K562 (cell line): ENCODE measurements around the gene SLC29A3. TPM values are rescaled to one million over a fixed set of nuclear protein-coding genes. Genes with fewer than 3 reads are reported as not detected.

Source experiments
- ATAC-seq: fragments of 200-7000 bp; cut with Tn5 transposase; 3 replicates; pipeline ENCODE4 v1.9.1; 2020; ENCODE audit warnings: moderate library complexity
- BruUV-seq: library from RNA; stranded (reverse); fragments of 400-500 nt; replicated peaks from 2 replicates; lab custom pipeline; 2021; lab: Mats Ljungman, UMichigan
- CTCF ChIA-PET: fragments of 300-600 bp; formaldehyde crosslinking; extraction: SDS; loops from one replicate; lab custom pipeline; 2021; ENCODE audit warnings: low intra/inter-chr PET ratio; lab: Yijun Ruan, JAX
- POLR2A ChIA-PET: fragments of 300-600, 350-650 bp; sonication (Branson Sonifier 250); formaldehyde crosslinking; extraction: SDS; loops from one replicate; lab custom pipeline; 2021; ENCODE audit warnings: antibody characterized with exemption, inconsistent platforms; lab: Yijun Ruan, JAX
- DNase-seq, 4 experiments: peaks; one replicate each; pipeline versions ENCODE4 v3.0.0 to v3.0.0-alpha.2; 2011 to 2018; ENCODE audit warnings: low spot score in 3 of 4, mixed read lengths in 3 of 4; ENCODE audit errors: extremely low read depth in 1 of 4
- FAIRE-seq: peaks from 2 replicates; lab custom pipeline; 2011; peaks lifted over from hg19 to GRCh38; lab: Jason Lieb, UNC
- H2AFZ ChIP-seq: 2 replicates; pipeline ENCODE4 v1.6.0; 2011; ENCODE audit warnings: low read depth, low read length, control low read depth, inconsistent platforms
- H3K27ac ChIP-seq: fragments of 200-600 bp; 3 replicates; pipeline ENCODE4 v1.8.0; 2011; ENCODE audit warnings: low read depth, mild to moderate bottlenecking, control low read depth, inconsistent platforms, low read length, moderate library complexity, mixed read lengths; ENCODE audit errors: extremely low read depth
- H3K27me3 ChIP-seq, 2 experiments: fragments of 300-600 bp in 1 of 2; 2 replicates in 1 of 2; 3 replicates in 1 of 2; pipeline versions ENCODE4 v1.6.0 to v1.8.0; 2011; ENCODE audit warnings: inconsistent platforms in 2 of 2, low read length in 2 of 2, mild to moderate bottlenecking in 1 of 2, mixed read lengths in 1 of 2, moderate library complexity in 1 of 2; ENCODE audit not compliant: control insufficient read depth in 2 of 2, insufficient read depth in 2 of 2
- H3K36me3 ChIP-seq: fragments of 300-600 bp; 3 replicates; pipeline ENCODE4 v1.8.0; 2011; ENCODE audit warnings: mild to moderate bottlenecking, low read length, inconsistent platforms; ENCODE audit not compliant: control insufficient read depth, insufficient read depth
- H3K4me1 ChIP-seq, 2 experiments: fragments of 200-600 bp in 1 of 2; replicated peaks in 1 of 2; 2 replicates in 1 of 2; 3 replicates in 1 of 2; pipeline versions ENCODE4 v1.5.1 to v1.8.0; 2011; ENCODE audit warnings: inconsistent platforms in 2 of 2, low read length in 2 of 2, mild to moderate bottlenecking in 1 of 2, mixed read lengths in 1 of 2, moderate library complexity in 1 of 2; ENCODE audit not compliant: control insufficient read depth in 2 of 2, insufficient read depth in 2 of 2
- H3K4me2 ChIP-seq: 2 replicates; pipeline ENCODE4 v1.6.1; 2011; ENCODE audit warnings: low read length, control low read depth, inconsistent platforms, mixed read lengths; ENCODE audit not compliant: insufficient read depth
- H3K4me3 ChIP-seq: fragments of 200-600 bp; sonication (generic), shearing (Covaris generic); 2 replicates; pipeline ENCODE4 v1.5.1; 2016; ENCODE audit warnings: control low read depth, inconsistent platforms
- H3K79me2 ChIP-seq: fragments of 200-600 bp; 3 replicates; pipeline ENCODE4 v1.8.0; 2011; ENCODE audit warnings: low read length, inconsistent platforms; ENCODE audit not compliant: control insufficient read depth, insufficient read depth
- H3K9ac ChIP-seq, 2 experiments: 2 replicates each; pipeline versions ENCODE4 v1.6.0 to v1.6.1; 2011; ENCODE audit warnings: low read depth in 2 of 2, low read length in 2 of 2, control low read depth in 1 of 2, inconsistent platforms in 1 of 2, mild to moderate bottlenecking in 1 of 2, mixed read lengths in 1 of 2; ENCODE audit not compliant: insufficient read depth in 1 of 2
- H3K9me1 ChIP-seq: one replicate; pipeline ENCODE4 v1.6.0; 2011; ENCODE audit warnings: inconsistent platforms, mild to moderate bottlenecking, low read length, moderate library complexity; ENCODE audit not compliant: control insufficient read depth, insufficient read depth
- H3K9me3 ChIP-seq: replicated peaks from 2 replicates; pipeline ENCODE4 v1.5.1; 2011; ENCODE audit warnings: low read depth, low read length, inconsistent platforms; ENCODE audit not compliant: control insufficient read depth, insufficient read depth
- H4K20me1 ChIP-seq: replicated peaks from 2 replicates; pipeline ENCODE4 v1.6.1; 2011; ENCODE audit warnings: low read length, inconsistent platforms, mixed read lengths; ENCODE audit not compliant: control insufficient read depth, insufficient read depth
- BMI1 ChIP-seq: fragments of 150-350 bp; IDR thresholded peaks from 2 replicates; pipeline ENCODE4 v1.6.1; 2014; ENCODE audit warnings: low read length
- CHD1 ChIP-seq: fragments of 200-600 bp; sonication (generic); IDR thresholded peaks from one replicate; pipeline ENCODE4 v1.6.1; 2012; ENCODE audit warnings: mild to moderate bottlenecking, moderate library complexity, low read length, inconsistent platforms
- ETV1 ChIP-seq: fragments of 450-650 bp; conservative IDR thresholded peaks from 2 replicates; pipeline ENCODE4 v1.6.1; 2016; ENCODE audit warnings: missing genetic modification characterization, control low read depth, low read depth, missing compliant biosample characterization
- HMGN3 ChIP-seq: IDR thresholded peaks from 2 replicates; pipeline ENCODE4 v1.6.1; 2011; ENCODE audit warnings: borderline replicate concordance, low read depth, mild to moderate bottlenecking, mixed read lengths, low read length; ENCODE audit not compliant: insufficient read length; ENCODE audit errors: extremely low read depth
- HSF4 ChIP-seq: fragments of 250-450 bp; sonication (Bioruptor Pico); IDR thresholded peaks from 2 replicates; pipeline ENCODE4 v2.1.2; 2022; ENCODE audit warnings: mild to moderate bottlenecking, moderate library complexity, borderline replicate concordance
- PCBP2 ChIP-seq: fragments of 200-400 bp; formaldehyde crosslinking; IDR thresholded peaks from 2 replicates; pipeline ENCODE4 v1.6.1; 2018; ENCODE audit warnings: low read length, low read depth, mild to moderate bottlenecking, moderate library complexity; ENCODE audit not compliant: poor library complexity, severe bottlenecking
- PRPF4 ChIP-seq: fragments of 200-400 bp; formaldehyde crosslinking; IDR thresholded peaks from one replicate; pipeline ENCODE4 v1.6.1; 2017; ENCODE audit warnings: low read length, low read depth, mild to moderate bottlenecking; ENCODE audit not compliant: insufficient read depth, poor library complexity, severe bottlenecking
- SAP30 ChIP-seq: fragments of 200-600 bp; sonication (generic); IDR thresholded peaks from 2 replicates; pipeline ENCODE4 v1.6.1; 2012; ENCODE audit warnings: borderline replicate concordance, low read depth, mild to moderate bottlenecking, moderate library complexity, low read length, control low read depth, inconsistent platforms; ENCODE audit not compliant: insufficient read depth, poor library complexity, severe bottlenecking
- ZKSCAN3 ChIP-seq: fragments of 250-450 bp; sonication (Bioruptor Pico); IDR thresholded peaks from 2 replicates; pipeline ENCODE4 v1.4.0; 2020
- ZNF507 ChIP-seq: conservative IDR thresholded peaks from 2 replicates; pipeline ENCODE4 v1.6.1; 2017; ENCODE audit warnings: missing genetic modification characterization, missing compliant biosample characterization
- WGBS: fragments of 100-300 bp; shearing (Covaris generic); methylation state at CpG from one replicate; pipeline ENCODE4 v1.1.6; 2016; ENCODE audit warnings: low coverage, mixed read lengths; ENCODE audit not compliant: insufficient coverage; ENCODE audit errors: missing lambda C conversion rate; 5-methylcytosine and 5-hydroxymethylcytosine counted together
- in situ Hi-C: fragments of 300-500 bp; cut with MboI; formaldehyde crosslinking; loops from 4 replicates; pipeline ENCODE4 v1.15.0; 2018; ENCODE audit warnings: inconsistent platforms, mixed read lengths
- intact Hi-C: fragments of 100-400 bp; cut with micrococcal nuclease; formaldehyde crosslinking; loops from 2 replicates; pipeline ENCODE4 v1.14.2; 2022
- polyA plus RNA-seq, 8 experiments: library from polyadenylated mRNA; depleted of rRNA in 4 of 8; stranded (reverse) in 5 of 8; unstranded in 3 of 8; fragments of >200 nt; fragmentation: Nextera tagmentation in 2 of 8; fragmentation: Illumina TruSeq in 1 of 8; extraction: Ambion mirVana in 2 of 8; extraction: Trizol in 1 of 8; gene quantifications; 2 replicates each; pipeline versions ENCODE4 v1.2.1 to v1.2.3, GENCODE V29; 2011 to 2014; ENCODE audit warnings: inconsistent platforms in 1 of 8, missing spikeins in 1 of 8
- total RNA-seq, 7 experiments: library from RNA; depleted of rRNA in 6 of 7; stranded (reverse); fragments of >200 nt in 6 of 7; fragmentation: Illumina TruSeq in 2 of 7; extraction: Trizol in 2 of 7; gene quantifications; 2 replicates each; pipeline versions ENCODE4 v1.2.1 to v1.2.3, GENCODE V29; 2011 to 2021; ENCODE audit warnings: low replicate concordance in 1 of 7
- TF ChIP-seq, protein P1 (sequence below), 2 experiments: IDR thresholded peaks; 2 replicates each; pipeline ENCODE4 v1.6.1; 2012; ENCODE audit warnings: improper control_type of control experiment in 2 of 2, low read depth in 2 of 2, low read length in 2 of 2, borderline replicate concordance in 1 of 2
- TF ChIP-seq, protein P2 (sequence below): fragments of 250-450 bp; sonication (Bioruptor Pico); IDR thresholded peaks from 2 replicates; pipeline ENCODE4 v1.5.0; 2021
- TF ChIP-seq, protein P3 (sequence below), 2 experiments: fragments of 450-650 bp in 1 of 2; sonication (generic) in 1 of 2; formaldehyde crosslinking in 1 of 2; IDR thresholded peaks in 1 of 2; conservative IDR thresholded peaks in 1 of 2; 2 replicates each; pipeline versions ENCODE4 v1.6.1 to v1.8.1; 2016 to 2023; ENCODE audit warnings: mild to moderate bottlenecking in 2 of 2, moderate library complexity in 2 of 2, inconsistent platforms in 1 of 2, missing genetic modification reagents in 1 of 2
- TF ChIP-seq, protein P4 (sequence below): fragments of 250-450 bp; sonication (Bioruptor Pico); IDR thresholded peaks from 2 replicates; pipeline ENCODE4 v1.8.0; 2021; ENCODE audit warnings: moderate library complexity, mild to moderate bottlenecking, inconsistent platforms

The SLC29A3 gene
- total and polyA plus RNA-seq, 9 of the 15 experiments (the other 6 are each of a cell fraction or from before 2014, with no cell fraction given), result 2.1 to 10.7 (median 4.6) TPM

DNA sequence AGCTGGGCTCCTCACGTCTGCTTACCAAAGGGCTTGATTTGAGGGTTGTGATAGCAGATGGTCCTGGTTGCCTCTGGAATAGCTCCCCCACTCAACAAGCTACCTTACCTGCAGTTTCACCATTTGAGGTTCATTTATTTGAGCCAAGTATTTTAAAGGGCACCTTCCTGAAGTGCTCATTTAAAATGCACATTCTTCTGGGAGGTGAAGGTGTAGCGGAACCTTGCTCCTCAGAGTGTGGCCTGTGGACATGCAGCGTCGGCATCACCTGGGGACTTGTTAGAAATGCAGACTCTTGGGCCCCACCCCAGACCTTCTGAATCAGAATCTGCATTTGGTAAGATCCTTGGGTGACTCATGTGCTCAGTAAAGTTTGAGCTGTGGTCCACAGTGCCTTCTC, 79.9 kb downstream of the SLC29A3 start:
- no peak for DNase-seq
- in situ Hi-C loops, result no loop called here
- TF ChIP-seq, protein P1, sequence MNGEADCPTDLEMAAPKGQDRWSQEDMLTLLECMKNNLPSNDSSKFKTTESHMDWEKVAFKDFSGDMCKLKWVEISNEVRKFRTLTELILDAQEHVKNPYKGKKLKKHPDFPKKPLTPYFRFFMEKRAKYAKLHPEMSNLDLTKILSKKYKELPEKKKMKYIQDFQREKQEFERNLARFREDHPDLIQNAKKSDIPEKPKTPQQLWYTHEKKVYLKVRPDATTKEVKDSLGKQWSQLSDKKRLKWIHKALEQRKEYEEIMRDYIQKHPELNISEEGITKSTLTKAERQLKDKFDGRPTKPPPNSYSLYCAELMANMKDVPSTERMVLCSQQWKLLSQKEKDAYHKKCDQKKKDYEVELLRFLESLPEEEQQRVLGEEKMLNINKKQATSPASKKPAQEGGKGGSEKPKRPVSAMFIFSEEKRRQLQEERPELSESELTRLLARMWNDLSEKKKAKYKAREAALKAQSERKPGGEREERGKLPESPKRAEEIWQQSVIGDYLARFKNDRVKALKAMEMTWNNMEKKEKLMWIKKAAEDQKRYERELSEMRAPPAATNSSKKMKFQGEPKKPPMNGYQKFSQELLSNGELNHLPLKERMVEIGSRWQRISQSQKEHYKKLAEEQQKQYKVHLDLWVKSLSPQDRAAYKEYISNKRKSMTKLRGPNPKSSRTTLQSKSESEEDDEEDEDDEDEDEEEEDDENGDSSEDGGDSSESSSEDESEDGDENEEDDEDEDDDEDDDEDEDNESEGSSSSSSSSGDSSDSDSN (IDR thresholded peaks at IDR 0.05; ENCODE audit: borderline replicate concordance in 1 of 2, low read depth in 2 of 2, low read length in 2 of 2), result no peak
- TF ChIP-seq, protein P2, sequence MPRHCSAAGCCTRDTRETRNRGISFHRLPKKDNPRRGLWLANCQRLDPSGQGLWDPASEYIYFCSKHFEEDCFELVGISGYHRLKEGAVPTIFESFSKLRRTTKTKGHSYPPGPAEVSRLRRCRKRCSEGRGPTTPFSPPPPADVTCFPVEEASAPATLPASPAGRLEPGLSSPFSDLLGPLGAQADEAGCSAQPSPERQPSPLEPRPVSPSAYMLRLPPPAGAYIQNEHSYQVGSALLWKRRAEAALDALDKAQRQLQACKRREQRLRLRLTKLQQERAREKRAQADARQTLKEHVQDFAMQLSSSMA (CRISPR knock-in tag), result no peak
- TF ChIP-seq HMGN3, result no peak
- TF ChIP-seq, protein P3, sequence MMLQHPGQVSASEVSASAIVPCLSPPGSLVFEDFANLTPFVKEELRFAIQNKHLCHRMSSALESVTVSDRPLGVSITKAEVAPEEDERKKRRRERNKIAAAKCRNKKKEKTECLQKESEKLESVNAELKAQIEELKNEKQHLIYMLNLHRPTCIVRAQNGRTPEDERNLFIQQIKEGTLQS (IDR thresholded peaks at IDR 0.05), result no peak
- TF ChIP-seq, protein P3 (CRISPR knock-in tag; conservative IDR thresholded peaks at IDR 0.05), result no peak
- TF ChIP-seq, protein P4, sequence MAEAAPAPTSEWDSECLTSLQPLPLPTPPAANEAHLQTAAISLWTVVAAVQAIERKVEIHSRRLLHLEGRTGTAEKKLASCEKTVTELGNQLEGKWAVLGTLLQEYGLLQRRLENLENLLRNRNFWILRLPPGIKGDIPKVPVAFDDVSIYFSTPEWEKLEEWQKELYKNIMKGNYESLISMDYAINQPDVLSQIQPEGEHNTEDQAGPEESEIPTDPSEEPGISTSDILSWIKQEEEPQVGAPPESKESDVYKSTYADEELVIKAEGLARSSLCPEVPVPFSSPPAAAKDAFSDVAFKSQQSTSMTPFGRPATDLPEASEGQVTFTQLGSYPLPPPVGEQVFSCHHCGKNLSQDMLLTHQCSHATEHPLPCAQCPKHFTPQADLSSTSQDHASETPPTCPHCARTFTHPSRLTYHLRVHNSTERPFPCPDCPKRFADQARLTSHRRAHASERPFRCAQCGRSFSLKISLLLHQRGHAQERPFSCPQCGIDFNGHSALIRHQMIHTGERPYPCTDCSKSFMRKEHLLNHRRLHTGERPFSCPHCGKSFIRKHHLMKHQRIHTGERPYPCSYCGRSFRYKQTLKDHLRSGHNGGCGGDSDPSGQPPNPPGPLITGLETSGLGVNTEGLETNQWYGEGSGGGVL (CRISPR knock-in tag), result no peak
- TF ChIP-seq ETV1 (tag), result no peak
- TF ChIP-seq ZNF507 (tag), result no peak
- TF ChIP-seq BMI1, result no peak
- TF ChIP-seq ZKSCAN3 (CRISPR knock-in tag), result no peak
- no peak for TF ChIP-seq CHD1
- TF ChIP-seq PCBP2, result no peak
- TF ChIP-seq PRPF4, result no peak
- no peak for TF ChIP-seq SAP30
- no peak for TF ChIP-seq HSF4

More for the DNA sequence above, 79.9 kb downstream of the SLC29A3 start:
- no peak overlapping the region for H2AFZ ChIP-seq
- H3K4me3 ChIP-seq, result no peak overlapping the region
- H3K27ac ChIP-seq, result no peak overlapping the region
- POLR2A ChIA-PET, result interaction anchor here (0.5 to 1.6 kb wide), 7 partner anchors 8 to 387 kb away, joined by 3 to 4 read pairs (median 3); no protein-coding TSS in a partner anchor
- no peaks in the 10 kb centered on the region for H3K9me1 ChIP-seq
- peaks cover 0 to 20% of the 10 kb centered on the region in 2 experiments; a peak in 2 of 5 replicates for H3K4me1 ChIP-seq
- H3K27me3 ChIP-seq, result peaks cover 59 to 75% of the 10 kb centered on the region in 2 experiments
- no peak overlapping the region for H3K9ac ChIP-seq
- no TSS peak for BruUV-seq
- WGBS, result 8% methylated on average over 4 of the region's 4 CpGs
- no peaks in the 10 kb centered on the region for H3K9me3 ChIP-seq
- CTCF ChIA-PET, result no interaction called here
- intact Hi-C loops, result loop anchor here (5.0 kb wide), 3 partner anchors 73 to 413 kb away; no protein-coding TSS in a partner anchor
- H3K4me2 ChIP-seq, result no peak overlapping the region
- peaks cover 9% of the 10 kb centered on the region; the same call in 1 of the 2 replicates for H4K20me1 ChIP-seq
- no peak for FAIRE-seq
- no peak for ATAC-seq
- no peaks in the 10 kb centered on the region for H3K79me2 ChIP-seq
- H3K36me3 ChIP-seq, result no peaks in the 10 kb centered on the region
